GM10266 (cell line): ENCODE data around the gene HOXA9.

ENCODE experiments used
- DNase-seq: peaks from one replicate; pipeline ENCODE4 v3.0.0; 2012; ENCODE audit errors: extremely low spot score
- CTCF ChIP-seq: IDR thresholded peaks from 2 replicates; pipeline ENCODE4 v1.5.1; 2012; ENCODE audit warnings: mild to moderate bottlenecking, low read depth; ENCODE audit not compliant: control insufficient read depth, insufficient read depth; ENCODE audit errors: missing control alignments

Gene HOXA9

GRCh38 chr7:27165089-27165995 is at the start of gene HOXA9:
Gene HOXA9, minus strand, starts transcription at chr7:27165537. Its CDS starts 80 bp downstream, at chr7:27165457.
- no peak for TF ChIP-seq CTCF
- no peak for DNase-seq

- DNase-seq: no peak
- no peak for TF ChIP-seq CTCF
Measured at GRCh38 chr7:27214239-27214950, 49.1 kb upstream of the HOXA9 start.

GRCh38 chr7:27213433-27214238 is 48.3 kb upstream of the HOXA9 start:
- TF ChIP-seq CTCF: no peak
- no peak for DNase-seq

- DNase-seq: no peak
- no peak for TF ChIP-seq CTCF
Measured at GRCh38 chr7:27212497-27213432, 47.4 kb upstream of the HOXA9 start.

- TF ChIP-seq CTCF: no peak
- no peak for DNase-seq
Measured at GRCh38 chr7:27211764-27212204, 46.4 kb upstream of the HOXA9 start.

- no peak for TF ChIP-seq CTCF
- no peak for DNase-seq
Measured at GRCh38 chr7:27211084-27211446, 45.7 kb upstream of the HOXA9 start.
